Heart left ventricle (tissue), 16 donors: ENCODE data around the gene CDH23. TPM values are rescaled to one million over a fixed set of nuclear protein-coding genes. Genes with fewer than 3 reads are reported as not detected.

ENCODE experiments used
- ATAC-seq, 4 donors: fragments of 200-7000 bp; cut with Tn5 transposase; one replicate each; pipeline ENCODE4 v1.9.1; 2020 to 2022; ENCODE audit warnings: moderate library complexity in 4 of 4, mild to moderate bottlenecking in 3 of 4, moderate number of reproducible peaks in 1 of 4
- DNase-seq, 5 donors: peaks; one replicate each; pipeline ENCODE4 v3.0.0-alpha.2; 2020
- H3K27ac ChIP-seq, 12 donors: fragments of 200-600 bp; sonication (generic) in 4 of 12; one replicate each; pipeline versions ENCODE4 v1.5.0 to v1.8.0; 2016 to 2022; ENCODE audit warnings: mild to moderate bottlenecking in 2 of 12
- H3K27me3 ChIP-seq, 9 donors: fragments of 200-600 bp; sonication (generic) in 2 of 9; one replicate each; pipeline versions ENCODE4 v1.5.1 to v1.8.0; 2016 to 2022; ENCODE audit warnings: mild to moderate bottlenecking in 3 of 9
- H3K36me3 ChIP-seq, 9 donors: fragments of 200-600 bp; sonication (generic) in 2 of 9; one replicate each; pipeline versions ENCODE4 v1.5.0 to v1.8.0; 2018 to 2022; ENCODE audit warnings: mild to moderate bottlenecking in 2 of 9
- H3K4me1 ChIP-seq, 12 donors: fragments of 200-600 bp; sonication (generic) in 4 of 12; one replicate each; pipeline versions ENCODE4 v1.5.0 to v1.8.0; 2016 to 2022; ENCODE audit warnings: mild to moderate bottlenecking in 3 of 12
- H3K4me3 ChIP-seq, 12 donors: fragments of 200-600 bp; sonication (generic) in 4 of 12; one replicate each; pipeline versions ENCODE4 v1.5.0 to v1.8.0; 2017 to 2022; ENCODE audit warnings: mild to moderate bottlenecking in 9 of 12, moderate library complexity in 4 of 12
- H3K9me3 ChIP-seq, 12 donors: fragments of 200-600 bp; sonication (generic) in 4 of 12; one replicate each; pipeline versions ENCODE4 v1.5.0 to v1.8.0; 2016 to 2022; ENCODE audit warnings: mild to moderate bottlenecking in 1 of 12
- POLR2A ChIP-seq, 2 donors: fragments of 450-650 bp; IDR thresholded peaks; one replicate each; pipeline ENCODE4 v1.6.1; 2017; ENCODE audit warnings: antibody characterized with exemption in 2 of 2, mild to moderate bottlenecking in 2 of 2, moderate library complexity in 2 of 2
- WGBS, 4 donors: extraction: QIAGEN DNeasy Blood & Tissue Kit in 2 of 4; methylation state at CpG; one replicate each; pipeline versions ENCODE4 v1.1.5 to v1.1.7; 2013 to 2018; 5-methylcytosine and 5-hydroxymethylcytosine counted together
- intact Hi-C, 10 donors: fragments of 100-400 bp; cut with DNase I; formaldehyde crosslinking; loops; one replicate each; pipeline versions ENCODE4 v1.11.1 to v1.14.2; 2022
- polyA plus RNA-seq, 2 donors: library from polyadenylated mRNA; stranded (reverse); fragments of 200-250 nt; gene quantifications; one replicate each; pipeline ENCODE4 v1.2.3, GENCODE V29; 2013
- total RNA-seq, 9 donors: library from RNA; depleted of rRNA in 2 of 9; stranded (reverse); fragments of >200 nt in 2 of 9; fragmentation: NEBNext Ultra II Directional in 3 of 9; extraction: Animal tissue kit (Norgen Biotek cat#: 25700) in 3 of 9; gene quantifications; one replicate each; pipeline versions ENCODE4 v1.1.0 to v1.2.4, GENCODE V29; 2016 to 2023
- TF ChIP-seq, protein P1 (sequence below), 12 donors: fragments of 200-600 bp; sonication (generic) in 4 of 12; IDR thresholded peaks; one replicate each; pipeline versions ENCODE4 v1.5.0 to v1.8.0; 2018 to 2022; ENCODE audit warnings: antibody characterized with exemption in 12 of 12, mild to moderate bottlenecking in 5 of 12
- donor health status: ischemic (EF 13 %, LVEDD 7.1; RV severe dilation, severe dysfunction).
- donor health status: healthy with polysubstance abuse.
- donor health status: DM: no; HTN: yes; CAD: no.
- donor health status: DM: no; HTN: no; CAD: no.
- donor health status: ischemic (EF 25% LVEDD 6.9; RV normal size, moderate dysfunction).
- donor health status: ischemic (EF 25% LVEDD 5.7; RV mildly dilated, moderate dysfunction).
- donor health status: healthy.
- donor health status: DM: yes; HTN: yes; CAD: no.
- donor health status: ischemic (EF 35%, LVEDD 5.7; RV mildly dilated, moderate dysfunction).
- donor health status: nonischemic (EF 11% LVEDD 7.7; RV severe dilation, severe dysfunction).
- donor health status: DM: yes; HTN: yes; CAD: no.
- donor health status: PGD.
- donor health status: ischemic (EF 29% LVEDD 5.4; RV normal size, mild dysfunction).
- donor health status: nonischemic (EF 23%, LVEDD 6.1; RV moderate dilation, normal function).

Gene CDH23
- total and polyA plus RNA-seq, 11 donors, result 1.2 to 8.6 (median 3.9) TPM

GRCh38 chr10:71365366-71365765 lies 31.4 kb upstream of the CDH23 start:
- Histone ChIP-seq H3K4me1 (peaks cover 0 to 29% (median 0%) of the 10 kb centered on the region in 12 donors), H3K36me3 (peaks cover 0 to 26% (median 3%) of the 10 kb centered on the region in 9 donors), H3K27ac (peak overlapping the region in 1 of 12 donors; percentile 45), H3K27me3 (no peaks in the 10 kb centered on the region), H3K9me3 (no peaks in the 10 kb centered on the region), H3K4me3 (no peak overlapping the region)
- WGBS, 4 donors, result 95 to 97% (median 95%) methylated on average over 6 of the region's 6 CpGs
- intact Hi-C loops, result no loop called here
- no peak for ATAC-seq
- no peak for DNase-seq
- no peak for TF ChIP-seq POLR2A (IDR thresholded peaks at IDR 0.05)
- TF ChIP-seq, protein P1, sequence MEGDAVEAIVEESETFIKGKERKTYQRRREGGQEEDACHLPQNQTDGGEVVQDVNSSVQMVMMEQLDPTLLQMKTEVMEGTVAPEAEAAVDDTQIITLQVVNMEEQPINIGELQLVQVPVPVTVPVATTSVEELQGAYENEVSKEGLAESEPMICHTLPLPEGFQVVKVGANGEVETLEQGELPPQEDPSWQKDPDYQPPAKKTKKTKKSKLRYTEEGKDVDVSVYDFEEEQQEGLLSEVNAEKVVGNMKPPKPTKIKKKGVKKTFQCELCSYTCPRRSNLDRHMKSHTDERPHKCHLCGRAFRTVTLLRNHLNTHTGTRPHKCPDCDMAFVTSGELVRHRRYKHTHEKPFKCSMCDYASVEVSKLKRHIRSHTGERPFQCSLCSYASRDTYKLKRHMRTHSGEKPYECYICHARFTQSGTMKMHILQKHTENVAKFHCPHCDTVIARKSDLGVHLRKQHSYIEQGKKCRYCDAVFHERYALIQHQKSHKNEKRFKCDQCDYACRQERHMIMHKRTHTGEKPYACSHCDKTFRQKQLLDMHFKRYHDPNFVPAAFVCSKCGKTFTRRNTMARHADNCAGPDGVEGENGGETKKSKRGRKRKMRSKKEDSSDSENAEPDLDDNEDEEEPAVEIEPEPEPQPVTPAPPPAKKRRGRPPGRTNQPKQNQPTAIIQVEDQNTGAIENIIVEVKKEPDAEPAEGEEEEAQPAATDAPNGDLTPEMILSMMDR (IDR thresholded peaks at IDR 0.05), result no peak

DNA sequence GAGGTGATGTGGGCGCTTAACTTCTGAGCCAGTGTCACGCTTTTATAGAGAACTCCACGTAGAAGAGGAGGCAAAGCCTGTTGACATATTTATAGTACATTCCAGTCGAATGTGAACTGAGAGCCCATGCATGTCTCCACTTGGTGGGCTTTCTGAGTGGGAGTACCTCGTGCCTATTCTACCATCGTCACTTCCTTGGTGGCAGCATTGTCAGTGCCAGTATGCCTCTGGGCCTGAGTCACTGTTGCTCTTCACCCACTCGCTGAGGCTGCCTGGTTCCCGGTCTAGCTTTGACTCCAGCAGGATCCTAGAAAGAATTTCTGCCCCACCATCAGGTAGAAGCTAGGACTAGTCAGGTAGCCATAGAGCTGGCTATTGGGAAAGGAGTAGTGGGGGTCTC lies 30.0 kb upstream of the CDH23 start:
- Histone ChIP-seq H3K27me3 (no peaks in the 10 kb centered on the region), H3K27ac (peak overlapping the region in 1 of 12 donors; percentile 64), H3K4me3 (no peak overlapping the region), H3K36me3 (peaks cover 0 to 17% (median 0%) of the 10 kb centered on the region in 9 donors), H3K4me1 (peaks cover 0 to 38% (median 0%) of the 10 kb centered on the region in 12 donors), H3K9me3 (no peaks in the 10 kb centered on the region)
- WGBS, 4 donors, result 85 to 93% (median 88%) methylated on average over 8 of the region's 8 CpGs
- intact Hi-C loops, result no loop called here
- TF ChIP-seq, protein P1 (IDR thresholded peaks at IDR 0.05), result no peak
- TF ChIP-seq POLR2A (IDR thresholded peaks at IDR 0.05), result no peak
- DNase-seq (no peak), ATAC-seq (no peak)

- peak in 3 of 4 donors; percentile 20 to 47 (median 33) for ATAC-seq
- H3K4me1 ChIP-seq, result peaks cover 0 to 44% (median 0%) of the 10 kb centered on the region in 12 donors
- TF ChIP-seq POLR2A (IDR thresholded peaks at IDR 0.05), result no peak
- TF ChIP-seq, protein P1 (IDR thresholded peaks at IDR 0.05), result no peak
Observed at GRCh38 chr10:71367271-71367670, 29.4 kb upstream of the CDH23 start.

DNA sequence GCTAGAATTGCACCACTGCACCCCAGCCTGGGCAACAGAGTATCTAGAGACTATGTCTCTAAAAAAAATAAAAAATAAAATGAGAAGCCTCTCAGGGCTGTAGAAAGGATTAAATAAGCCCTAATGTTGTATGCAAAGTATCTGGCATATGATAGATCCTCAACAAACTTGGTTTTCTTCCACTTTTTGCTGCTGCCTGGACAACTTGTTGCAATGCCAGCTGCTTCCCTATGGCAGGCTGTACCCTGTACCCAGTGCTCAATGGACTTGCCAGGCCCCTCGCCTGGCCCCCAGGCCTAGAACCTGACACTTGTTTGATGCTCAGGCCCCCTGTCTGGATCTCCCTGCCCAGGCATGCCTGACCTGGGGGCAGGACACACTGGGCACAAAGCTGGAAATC lies 28.5 kb upstream of the CDH23 start:
- Histone ChIP-seq H3K36me3 (peaks cover 0 to 2% (median 0%) of the 10 kb centered on the region in 9 donors), H3K27ac (no peak overlapping the region), H3K9me3 (no peaks in the 10 kb centered on the region), H3K27me3 (no peaks in the 10 kb centered on the region), H3K4me1 (peaks cover 0 to 53% (median 0%) of the 10 kb centered on the region in 12 donors), H3K4me3 (no peak overlapping the region)
- ATAC-seq, result no peak
- intact Hi-C loops, result no loop called here
- WGBS, 4 donors, result 93 to 97% (median 94%) methylated on average over 1 of the region's 1 CpG
- no peak for TF ChIP-seq POLR2A (IDR thresholded peaks at IDR 0.05)
- TF ChIP-seq, protein P1 (IDR thresholded peaks at IDR 0.05), result no peak
- no peak for DNase-seq

More at GRCh38 chr10:71367271-71367670, 29.4 kb upstream of the CDH23 start:
- 57 to 86% (median 74%) methylated on average over 1 to 2 of the region's 2 CpGs for WGBS, 4 donors
- Histone ChIP-seq H3K27ac (peak overlapping the region in 1 of 12 donors; percentile 64), H3K36me3 (peaks cover 0 to 11% (median 0%) of the 10 kb centered on the region in 9 donors), H3K9me3 (no peaks in the 10 kb centered on the region), H3K27me3 (no peaks in the 10 kb centered on the region), H3K4me3 (no peak overlapping the region)
- no peak for DNase-seq
- intact Hi-C loops, result no loop called here
